GM23338 (cell line): ENCODE data around the gene C8A.

Experiments
- CREB1 ChIP-seq: fragments of 250-450 bp; sonication (Bioruptor Pico); IDR thresholded peaks from 2 replicates; pipeline ENCODE4 v1.5.0; 2020; ENCODE audit warnings: low read depth, mild to moderate bottlenecking, moderate library complexity
- EZH2 ChIP-seq: fragments of 200-600 bp; sonication (generic); IDR thresholded peaks from one replicate; pipeline ENCODE4 v1.8.0; 2017; ENCODE audit warnings: antibody characterized with exemption, mild to moderate bottlenecking, low read depth; ENCODE audit not compliant: unreplicated experiment
- JUNB ChIP-seq: IDR thresholded peaks from one replicate; pipeline ENCODE4 v1.6.1; 2016; ENCODE audit warnings: antibody characterized with exemption; ENCODE audit not compliant: unreplicated experiment
- POLR2AphosphoS5 ChIP-seq: IDR thresholded peaks from 2 replicates; pipeline ENCODE4 v1.6.1; 2016; ENCODE audit warnings: antibody characterized with exemption, low read depth
- ZNF114 ChIP-seq: fragments of 250-450 bp; sonication (Bioruptor Pico); IDR thresholded peaks from 2 replicates; pipeline ENCODE4 v1.5.0; 2020; ENCODE audit warnings: mild to moderate bottlenecking, moderate library complexity
- ZNF331 ChIP-seq: fragments of 250-450 bp; sonication (Bioruptor Pico); IDR thresholded peaks from 2 replicates; pipeline ENCODE4 v1.5.0; 2020; ENCODE audit warnings: low read depth, mild to moderate bottlenecking, moderate library complexity
- TF ChIP-seq, protein P1 (sequence below), 2 experiments: fragments of 200-600 bp in 1 of 2; sonication (generic) in 1 of 2; conservative IDR thresholded peaks; 2 replicates each; pipeline versions ENCODE4 v1.5.1 to v1.6.1; 2016 to 2017; ENCODE audit warnings: antibody characterized with exemption in 2 of 2, low read depth in 2 of 2, mild to moderate bottlenecking in 2 of 2, moderate library complexity in 1 of 2
- TF ChIP-seq, protein P2 (sequence below): fragments of 250-450 bp; sonication (Bioruptor Pico); IDR thresholded peaks from 2 replicates; pipeline ENCODE4 v1.5.0; 2020; ENCODE audit warnings: mild to moderate bottlenecking, moderate library complexity

DNA sequence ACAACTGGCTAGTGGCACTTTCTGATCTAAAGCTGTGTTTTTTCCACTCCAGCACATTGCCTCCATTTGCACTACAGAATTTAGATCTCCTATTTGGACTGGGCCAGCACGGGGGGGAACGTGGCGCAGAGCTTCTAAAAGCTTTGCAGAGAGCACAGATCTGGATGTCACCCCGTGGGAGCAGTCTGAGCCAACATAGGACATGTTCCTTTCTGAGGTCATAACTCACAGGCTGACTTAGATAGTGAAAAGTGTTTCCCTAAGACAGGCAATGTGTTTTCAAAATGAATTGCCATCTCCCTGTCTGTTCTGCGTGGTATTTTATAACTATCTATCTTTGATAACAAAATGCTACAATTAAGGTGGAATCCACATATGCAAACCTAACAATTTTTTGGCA lies 3.7 kb upstream of the C8A start:
- TF ChIP-seq, protein P1, sequence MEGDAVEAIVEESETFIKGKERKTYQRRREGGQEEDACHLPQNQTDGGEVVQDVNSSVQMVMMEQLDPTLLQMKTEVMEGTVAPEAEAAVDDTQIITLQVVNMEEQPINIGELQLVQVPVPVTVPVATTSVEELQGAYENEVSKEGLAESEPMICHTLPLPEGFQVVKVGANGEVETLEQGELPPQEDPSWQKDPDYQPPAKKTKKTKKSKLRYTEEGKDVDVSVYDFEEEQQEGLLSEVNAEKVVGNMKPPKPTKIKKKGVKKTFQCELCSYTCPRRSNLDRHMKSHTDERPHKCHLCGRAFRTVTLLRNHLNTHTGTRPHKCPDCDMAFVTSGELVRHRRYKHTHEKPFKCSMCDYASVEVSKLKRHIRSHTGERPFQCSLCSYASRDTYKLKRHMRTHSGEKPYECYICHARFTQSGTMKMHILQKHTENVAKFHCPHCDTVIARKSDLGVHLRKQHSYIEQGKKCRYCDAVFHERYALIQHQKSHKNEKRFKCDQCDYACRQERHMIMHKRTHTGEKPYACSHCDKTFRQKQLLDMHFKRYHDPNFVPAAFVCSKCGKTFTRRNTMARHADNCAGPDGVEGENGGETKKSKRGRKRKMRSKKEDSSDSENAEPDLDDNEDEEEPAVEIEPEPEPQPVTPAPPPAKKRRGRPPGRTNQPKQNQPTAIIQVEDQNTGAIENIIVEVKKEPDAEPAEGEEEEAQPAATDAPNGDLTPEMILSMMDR (conservative IDR thresholded peaks at IDR 0.05; ENCODE audit: low read depth in 2 of 2): no peak
- TF ChIP-seq EZH2: no peak
- no peak for TF ChIP-seq JUNB
- no peak for TF ChIP-seq POLR2AphosphoS5
- no peak for TF ChIP-seq ZNF331 (CRISPR knock-in tag)
- no peak for TF ChIP-seq CREB1 (CRISPR knock-in tag)
- TF ChIP-seq, protein P2, sequence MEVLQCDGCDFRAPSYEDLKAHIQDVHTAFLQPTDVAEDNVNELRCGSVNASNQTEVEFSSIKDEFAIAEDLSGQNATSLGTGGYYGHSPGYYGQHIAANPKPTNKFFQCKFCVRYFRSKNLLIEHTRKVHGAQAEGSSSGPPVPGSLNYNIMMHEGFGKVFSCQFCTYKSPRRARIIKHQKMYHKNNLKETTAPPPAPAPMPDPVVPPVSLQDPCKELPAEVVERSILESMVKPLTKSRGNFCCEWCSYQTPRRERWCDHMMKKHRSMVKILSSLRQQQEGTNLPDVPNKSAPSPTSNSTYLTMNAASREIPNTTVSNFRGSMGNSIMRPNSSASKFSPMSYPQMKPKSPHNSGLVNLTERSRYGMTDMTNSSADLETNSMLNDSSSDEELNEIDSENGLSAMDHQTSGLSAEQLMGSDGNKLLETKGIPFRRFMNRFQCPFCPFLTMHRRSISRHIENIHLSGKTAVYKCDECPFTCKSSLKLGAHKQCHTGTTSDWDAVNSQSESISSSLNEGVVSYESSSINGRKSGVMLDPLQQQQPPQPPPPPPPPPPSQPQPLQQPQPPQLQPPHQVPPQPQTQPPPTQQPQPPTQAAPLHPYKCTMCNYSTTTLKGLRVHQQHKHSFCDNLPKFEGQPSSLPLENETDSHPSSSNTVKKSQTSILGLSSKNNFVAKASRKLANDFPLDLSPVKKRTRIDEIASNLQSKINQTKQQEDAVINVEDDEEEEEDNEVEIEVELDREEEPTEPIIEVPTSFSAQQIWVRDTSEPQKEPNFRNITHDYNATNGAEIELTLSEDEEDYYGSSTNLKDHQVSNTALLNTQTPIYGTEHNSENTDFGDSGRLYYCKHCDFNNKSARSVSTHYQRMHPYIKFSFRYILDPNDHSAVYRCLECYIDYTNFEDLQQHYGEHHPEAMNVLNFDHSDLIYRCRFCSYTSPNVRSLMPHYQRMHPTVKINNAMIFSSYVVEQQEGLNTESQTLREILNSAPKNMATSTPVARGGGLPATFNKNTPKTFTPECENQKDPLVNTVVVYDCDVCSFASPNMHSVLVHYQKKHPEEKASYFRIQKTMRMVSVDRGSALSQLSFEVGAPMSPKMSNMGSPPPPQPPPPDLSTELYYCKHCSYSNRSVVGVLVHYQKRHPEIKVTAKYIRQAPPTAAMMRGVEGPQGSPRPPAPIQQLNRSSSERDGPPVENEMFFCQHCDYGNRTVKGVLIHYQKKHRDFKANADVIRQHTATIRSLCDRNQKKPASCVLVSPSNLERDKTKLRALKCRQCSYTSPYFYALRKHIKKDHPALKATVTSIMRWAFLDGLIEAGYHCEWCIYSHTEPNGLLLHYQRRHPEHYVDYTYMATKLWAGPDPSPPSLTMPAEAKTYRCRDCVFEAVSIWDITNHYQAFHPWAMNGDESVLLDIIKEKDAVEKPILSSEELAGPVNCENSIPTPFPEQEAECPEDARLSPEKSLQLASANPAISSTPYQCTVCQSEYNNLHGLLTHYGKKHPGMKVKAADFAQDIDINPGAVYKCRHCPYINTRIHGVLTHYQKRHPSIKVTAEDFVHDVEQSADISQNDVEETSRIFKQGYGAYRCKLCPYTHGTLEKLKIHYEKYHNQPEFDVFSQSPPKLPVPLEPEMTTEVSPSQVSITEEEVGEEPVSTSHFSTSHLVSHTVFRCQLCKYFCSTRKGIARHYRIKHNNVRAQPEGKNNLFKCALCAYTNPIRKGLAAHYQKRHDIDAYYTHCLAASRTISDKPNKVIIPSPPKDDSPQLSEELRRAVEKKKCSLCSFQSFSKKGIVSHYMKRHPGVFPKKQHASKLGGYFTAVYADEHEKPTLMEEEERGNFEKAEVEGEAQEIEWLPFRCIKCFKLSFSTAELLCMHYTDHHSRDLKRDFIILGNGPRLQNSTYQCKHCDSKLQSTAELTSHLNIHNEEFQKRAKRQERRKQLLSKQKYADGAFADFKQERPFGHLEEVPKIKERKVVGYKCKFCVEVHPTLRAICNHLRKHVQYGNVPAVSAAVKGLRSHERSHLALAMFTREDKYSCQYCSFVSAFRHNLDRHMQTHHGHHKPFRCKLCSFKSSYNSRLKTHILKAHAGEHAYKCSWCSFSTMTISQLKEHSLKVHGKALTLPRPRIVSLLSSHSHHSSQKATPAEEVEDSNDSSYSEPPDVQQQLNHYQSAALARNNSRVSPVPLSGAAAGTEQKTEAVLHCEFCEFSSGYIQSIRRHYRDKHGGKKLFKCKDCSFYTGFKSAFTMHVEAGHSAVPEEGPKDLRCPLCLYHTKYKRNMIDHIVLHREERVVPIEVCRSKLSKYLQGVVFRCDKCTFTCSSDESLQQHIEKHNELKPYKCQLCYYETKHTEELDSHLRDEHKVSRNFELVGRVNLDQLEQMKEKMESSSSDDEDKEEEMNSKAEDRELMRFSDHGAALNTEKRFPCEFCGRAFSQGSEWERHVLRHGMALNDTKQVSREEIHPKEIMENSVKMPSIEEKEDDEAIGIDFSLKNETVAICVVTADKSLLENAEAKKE: no peak
- TF ChIP-seq ZNF114: no peak
